Stimulated activated CD4-positive, alpha-beta T cell treated with anti-CD3 and anti-CD28 coated beads, Interleukin-12 subunit alpha, Interleukin-12 subunit beta, amount 100 ng/mL, for 4 hours (primary cell): ENCODE results near the gene DDOST.
"Not testable (repeated sequence)": the region's sequence is repeated elsewhere in the genome, so short reads cannot be mapped to it uniquely, and the experiment has no call there.

Experiments used
- DNase-seq: peaks from one replicate; pipeline ENCODE4 v3.0.0-alpha.2; 2020

Gene DDOST

DNA sequence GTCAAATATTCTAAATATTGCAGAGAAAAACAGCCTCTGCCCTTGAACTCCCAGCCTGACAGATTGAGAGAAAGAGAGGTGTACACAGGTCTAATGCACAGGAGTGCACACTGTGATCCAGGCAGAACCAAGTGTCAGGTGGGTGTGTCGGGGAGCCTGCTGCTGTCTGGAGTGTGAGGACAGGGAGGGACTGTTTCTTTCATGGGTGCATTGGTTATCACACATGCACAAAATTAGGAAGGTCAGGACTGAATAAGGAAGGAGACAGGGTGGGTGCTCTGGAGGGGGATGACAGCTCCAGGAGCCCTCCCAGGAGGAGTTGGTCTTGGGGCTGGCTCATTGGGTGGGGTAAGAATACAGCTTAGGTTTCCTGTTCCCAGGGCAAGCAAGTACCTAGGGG is 41.2 kb downstream of the DDOST start:
- no peak for DNase-seq

DNA sequence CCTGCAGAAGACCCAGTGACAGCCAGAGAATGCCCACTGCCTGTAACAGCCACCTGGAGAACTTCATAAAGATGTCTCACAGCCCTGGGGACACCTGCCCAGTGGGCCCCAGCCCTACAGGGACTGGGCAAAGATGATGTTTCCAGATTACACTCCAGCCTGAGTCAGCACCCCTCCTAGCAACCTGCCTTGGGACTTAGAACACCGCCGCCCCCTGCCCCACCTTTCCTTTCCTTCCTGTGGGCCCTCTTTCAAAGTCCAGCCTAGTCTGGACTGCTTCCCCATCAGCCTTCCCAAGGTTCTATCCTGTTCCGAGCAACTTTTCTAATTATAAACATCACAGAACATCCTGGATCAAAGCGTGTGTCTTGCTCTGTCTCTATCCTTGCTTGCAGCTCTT is 42.6 kb downstream of the DDOST start:
- DNase-seq, result no peak

DNA sequence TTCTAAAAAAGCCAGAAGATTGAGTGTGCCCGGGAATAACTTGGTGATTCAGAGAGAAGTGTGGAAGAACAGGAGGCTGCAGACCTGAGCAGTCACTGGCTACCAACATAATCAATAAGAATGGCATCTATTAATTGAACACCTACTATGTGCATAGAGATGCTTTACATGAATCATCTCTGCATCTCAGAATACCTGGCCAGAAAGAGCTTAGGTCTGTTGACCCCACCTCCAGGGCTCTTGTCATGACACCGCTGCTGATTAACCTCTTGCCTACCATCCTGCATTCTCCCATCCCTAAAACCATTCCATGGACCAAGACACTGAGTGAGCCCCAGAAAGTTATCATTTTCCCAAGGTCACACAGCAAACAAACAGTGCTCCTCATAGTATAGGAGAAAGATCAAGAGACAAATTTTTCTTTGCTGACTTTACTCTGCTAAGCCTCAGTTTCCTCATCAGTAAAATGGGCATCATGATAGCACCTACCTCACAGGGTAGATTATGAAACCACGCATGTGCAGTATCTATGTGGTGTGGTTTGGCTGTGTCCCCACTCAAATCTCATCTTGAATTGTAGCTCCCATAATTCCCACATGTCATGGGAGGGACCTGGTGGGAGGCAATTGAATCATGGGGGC is 44.2 kb downstream of the DDOST start:
- DNase-seq, result no peak

DNA sequence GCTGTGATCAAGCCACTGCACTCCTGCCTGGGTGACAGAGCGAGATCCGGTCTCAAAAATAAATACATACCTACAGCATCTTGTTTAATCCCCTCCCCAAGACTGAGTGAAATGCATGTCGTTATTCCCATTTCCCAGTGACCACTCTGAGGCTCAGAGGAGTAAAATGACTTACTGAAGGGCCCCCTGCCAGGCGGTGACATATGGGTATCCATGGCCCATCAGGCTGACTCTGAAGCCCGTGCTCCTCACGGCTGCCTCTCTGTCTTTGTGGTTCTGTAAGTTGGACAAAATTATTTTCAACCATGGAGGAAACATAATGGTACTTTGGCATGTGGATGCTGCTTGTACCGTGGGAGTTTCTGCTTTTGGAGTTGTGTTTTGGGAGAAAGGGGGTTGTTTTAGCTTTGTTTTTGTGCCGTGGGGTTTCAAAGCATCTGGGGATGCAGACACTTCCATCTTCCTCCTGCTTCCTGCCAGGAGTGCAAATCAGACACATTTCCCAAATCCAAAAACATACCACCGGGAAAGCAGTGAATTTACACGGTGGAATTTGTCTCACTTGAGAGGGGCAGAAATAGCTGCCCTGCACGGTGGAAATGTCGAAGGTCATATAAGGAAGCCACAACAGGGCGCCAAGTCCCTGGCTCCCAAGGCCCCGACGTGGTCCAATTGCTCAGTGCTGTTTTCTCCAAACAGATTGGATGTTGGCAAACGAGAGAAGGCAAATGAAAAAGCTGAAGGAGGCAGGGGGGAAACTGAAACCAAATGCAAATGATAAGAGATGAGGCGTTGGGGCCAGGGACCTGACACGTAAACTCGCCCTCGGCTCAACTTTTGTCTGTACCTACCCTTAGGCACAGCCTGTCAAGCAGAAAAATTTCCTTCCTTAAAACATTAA is 45.0 kb downstream of the DDOST start:
- no peak for DNase-seq

DNA sequence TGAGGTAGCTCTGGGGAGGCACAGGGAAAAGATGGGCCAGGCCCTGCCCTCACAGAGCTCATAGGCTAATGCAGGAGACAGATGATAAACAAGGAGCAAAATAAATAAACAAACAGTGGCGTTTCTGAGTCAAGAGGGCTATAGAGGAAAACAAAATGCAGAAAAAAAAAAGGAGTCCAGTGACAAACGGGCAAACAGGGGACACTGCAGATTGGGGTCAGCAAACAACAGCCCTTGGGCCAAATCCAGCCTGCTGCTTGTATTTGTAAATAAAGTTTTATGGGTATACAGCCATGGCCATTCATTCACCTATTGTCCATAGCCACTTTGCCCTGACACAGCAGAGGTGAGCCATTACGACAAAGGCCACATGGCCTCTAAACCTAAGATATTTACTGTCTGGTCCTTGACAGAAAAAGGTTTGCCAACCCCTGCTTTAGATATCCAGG is 47.0 kb downstream of the DDOST start:
- no peak for DNase-seq

DNA sequence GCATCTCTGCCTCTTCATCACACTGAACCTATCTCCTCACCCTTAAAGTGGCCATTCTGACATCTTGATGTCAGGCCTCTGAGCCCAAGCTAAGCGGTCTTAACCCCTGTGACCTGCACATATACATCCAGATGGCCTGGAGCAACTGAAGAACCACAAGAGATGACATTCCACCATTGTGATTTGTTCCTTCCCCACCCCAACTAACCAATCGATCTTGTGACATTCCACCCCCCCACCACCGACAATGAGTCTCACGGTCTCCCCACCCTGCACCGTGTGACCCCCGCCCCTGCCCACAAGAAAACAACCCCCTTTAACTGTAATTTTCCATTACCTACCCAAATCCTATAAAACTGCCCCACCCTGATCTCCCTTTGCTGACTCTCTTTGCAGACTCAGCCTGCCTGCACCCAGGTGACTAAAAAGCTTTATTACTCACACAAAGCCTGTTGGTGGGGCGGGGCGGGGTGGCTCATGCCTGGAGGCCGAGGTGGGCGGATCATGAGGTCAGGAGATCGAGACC is 48.9 kb downstream of the DDOST start:
- no peak for DNase-seq

DNA sequence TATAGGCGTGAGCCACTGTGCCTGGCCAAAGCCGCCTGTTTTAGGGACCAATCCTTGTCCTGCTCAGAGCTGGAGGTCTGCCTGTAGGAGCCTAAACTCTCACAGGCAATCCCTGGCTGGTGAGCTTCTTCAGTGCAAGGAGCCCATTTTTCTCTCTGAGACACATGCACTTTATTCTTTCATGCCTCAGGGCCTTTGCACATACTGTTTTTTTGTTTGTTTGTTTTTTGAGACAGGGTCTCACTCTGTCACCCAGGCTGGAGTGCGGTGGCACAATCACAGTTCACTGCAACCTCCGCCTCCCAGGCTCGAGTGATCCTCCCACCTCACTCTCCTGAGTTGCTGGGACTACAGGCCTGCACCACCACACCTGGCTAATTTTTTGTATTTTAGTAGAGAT is 49.5 kb downstream of the DDOST start:
- no peak for DNase-seq

DNA sequence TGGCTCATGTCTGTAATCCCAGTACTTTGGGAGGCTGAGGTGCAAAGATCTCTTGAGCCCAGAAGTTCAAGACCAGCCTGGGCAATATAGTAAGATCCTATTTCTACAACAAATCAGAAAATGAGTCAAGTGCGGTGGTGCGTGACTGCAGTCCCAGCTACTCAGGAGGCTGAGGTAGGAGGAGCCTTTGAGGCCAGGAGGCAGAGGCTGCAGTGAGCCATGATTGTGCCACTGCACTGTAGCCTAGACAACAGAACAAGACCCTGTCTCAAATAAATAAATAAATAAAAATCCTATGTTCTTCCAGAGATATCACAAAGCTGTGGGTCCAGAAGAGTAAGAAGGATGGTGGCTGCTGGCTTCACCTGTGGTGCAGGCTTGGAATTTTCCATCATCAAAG is 50.2 kb downstream of the DDOST start:
- no peak for DNase-seq

DNA sequence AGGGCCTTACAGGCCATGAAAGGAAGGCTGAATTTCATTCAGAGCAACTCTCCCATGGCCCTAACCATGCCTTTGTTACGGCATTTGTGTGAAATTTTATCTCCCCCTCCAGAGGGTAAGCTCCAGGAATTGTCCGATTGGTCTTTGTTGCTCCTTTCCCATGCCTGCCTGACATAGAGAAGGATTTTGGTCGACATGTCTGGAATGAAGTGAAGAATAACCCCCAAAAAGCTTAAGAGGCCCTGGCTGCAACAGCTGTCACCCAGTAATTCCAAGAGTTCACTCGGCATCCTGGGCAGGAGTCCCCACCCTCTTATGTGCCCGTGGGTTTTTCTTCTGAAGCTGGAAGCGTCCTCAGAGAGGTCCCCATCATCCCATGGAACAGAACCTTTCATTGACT is 51.6 kb downstream of the DDOST start:
- no peak for DNase-seq

DNA sequence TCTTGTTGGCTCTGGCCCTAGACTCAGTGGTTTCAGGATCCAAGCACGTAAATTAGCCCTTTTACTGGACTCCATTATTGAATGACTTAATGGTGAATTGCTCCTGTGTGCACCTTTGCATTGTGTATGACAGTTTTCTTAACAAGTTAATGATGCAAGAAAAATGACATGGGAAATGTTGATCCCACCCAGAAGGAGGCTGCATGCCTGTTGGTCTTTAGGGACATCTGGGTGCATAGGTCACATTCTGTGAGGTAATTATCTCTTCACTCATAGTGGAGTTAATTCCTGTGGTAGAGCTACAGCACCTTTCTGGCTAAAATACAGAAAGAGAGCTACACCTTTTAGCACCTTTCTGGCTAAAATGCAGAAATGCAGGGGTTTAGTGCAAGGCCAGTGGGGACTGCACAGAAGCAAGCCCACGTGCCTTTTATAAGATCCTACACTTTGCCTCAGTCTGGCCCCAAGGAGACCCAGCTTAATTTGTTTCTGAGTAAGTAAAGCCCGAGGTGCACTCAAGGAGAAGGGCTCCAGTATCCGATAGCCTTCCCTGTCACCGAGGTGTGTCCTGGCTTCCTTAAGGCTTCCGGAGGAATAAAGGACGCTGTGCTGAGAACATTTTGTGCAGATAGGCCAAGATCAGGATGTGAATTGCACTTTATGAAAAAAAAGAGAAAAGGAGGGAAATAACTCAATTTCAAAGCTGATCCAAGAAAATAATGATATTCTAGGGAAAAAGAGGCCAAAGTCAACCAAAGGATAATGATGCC is 54.2 kb downstream of the DDOST start:
- DNase-seq, result not testable (repeated sequence)

DNA sequence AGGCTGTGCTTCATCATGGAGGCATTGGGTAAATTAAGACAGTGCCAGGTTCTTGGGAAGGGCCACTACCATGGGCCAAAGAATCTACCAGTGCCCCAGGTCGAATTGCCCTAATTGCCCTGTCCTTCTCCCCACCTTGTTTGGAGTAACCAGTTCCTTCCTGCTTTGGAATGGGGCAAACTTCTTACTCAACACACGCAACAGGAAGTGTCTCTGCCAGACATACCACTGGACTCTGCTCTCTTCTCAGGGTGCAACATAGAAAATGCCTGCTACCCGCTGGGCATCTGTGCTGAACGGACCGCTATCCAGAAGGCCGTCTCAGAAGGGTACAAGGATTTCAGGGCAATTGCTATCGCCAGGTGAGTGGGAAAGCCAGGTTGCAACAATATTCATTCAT is 56.5 kb downstream of the DDOST start:
- DNase-seq, result no peak

DNA sequence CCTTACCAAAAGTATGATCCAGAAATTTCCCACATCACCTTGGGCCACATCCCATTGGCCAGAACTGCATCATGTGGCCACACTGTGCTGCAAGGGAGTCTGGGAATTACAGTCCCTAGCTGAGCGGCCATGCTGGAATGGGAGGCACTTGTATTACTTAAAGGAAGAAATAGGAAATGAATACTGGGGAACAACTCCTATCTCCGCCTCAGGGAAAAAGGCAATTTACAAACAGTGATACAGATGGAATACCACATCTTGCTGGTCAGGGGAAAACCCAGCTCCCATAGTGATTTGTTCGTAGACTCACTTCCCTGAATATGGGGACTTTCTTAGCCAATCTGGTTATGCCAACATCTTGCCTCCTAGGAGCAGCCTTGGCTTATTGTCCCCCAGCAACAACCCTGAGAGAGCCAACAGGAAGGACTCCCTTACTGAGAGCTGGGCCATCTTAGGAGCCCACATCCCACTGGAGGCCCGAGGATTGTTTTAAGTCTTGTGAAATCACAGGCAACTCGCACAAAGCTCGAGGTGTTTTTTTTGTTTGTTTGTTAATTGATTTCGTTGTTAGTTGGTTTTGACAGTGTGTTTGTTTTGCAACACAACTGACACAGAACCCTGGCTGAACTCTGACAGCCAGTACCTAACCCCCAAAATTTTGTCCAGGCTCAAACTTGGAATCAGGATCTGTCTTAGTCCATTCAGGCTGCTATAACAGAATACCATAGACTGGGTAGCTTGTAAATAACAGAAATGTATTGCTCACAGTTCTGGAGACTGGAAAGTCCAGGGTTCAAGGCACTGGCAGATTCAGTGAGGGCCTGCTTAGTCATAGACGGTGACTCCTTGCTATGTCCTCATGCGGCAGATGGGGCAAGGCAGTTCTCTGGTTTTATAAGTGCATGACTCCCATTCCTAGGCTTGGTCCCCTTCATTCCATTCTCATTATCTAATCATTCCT is 57.4 kb downstream of the DDOST start:
- no peak for DNase-seq

DNA sequence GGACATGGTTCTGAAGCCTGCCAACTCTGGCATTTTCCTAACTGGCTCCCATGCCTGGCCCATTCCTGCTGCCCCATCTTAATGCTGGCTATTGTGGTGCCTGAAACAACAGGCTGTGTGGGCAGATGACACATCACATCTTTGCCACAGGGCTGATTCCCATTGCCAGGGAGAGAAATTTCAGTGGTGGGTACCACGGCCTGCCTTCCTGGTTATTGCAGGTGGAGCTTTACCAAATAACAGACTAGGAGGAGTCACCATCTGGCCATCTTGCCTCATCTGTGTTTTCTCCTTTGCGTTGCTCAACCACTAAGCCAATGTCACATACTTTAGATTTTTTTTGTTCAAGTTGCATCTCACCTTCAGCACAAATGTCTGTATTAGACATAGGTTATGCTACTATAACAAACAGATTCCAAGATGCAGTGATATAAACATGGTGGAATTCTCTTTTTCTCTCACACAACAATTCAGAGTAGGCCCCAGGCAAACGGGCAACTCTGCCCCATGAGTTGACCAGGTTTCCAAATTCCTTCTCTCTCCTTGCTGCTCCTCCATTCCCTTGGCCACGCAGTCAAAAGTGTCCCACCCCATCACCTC is 58.2 kb downstream of the DDOST start:
- no peak for DNase-seq
